Neural progenitor cell (in vitro differentiated cells): Measurements from ENCODE around the gene OR5B21. TPM values are rescaled to one million over a fixed set of nuclear protein-coding genes. Genes with fewer than 3 reads are reported as not detected.

Experiments
- DNase-seq: peaks from one replicate; pipeline ENCODE4 v3.0.0-alpha.2; 2016; ENCODE audit warnings: low spot score
- H2AFZ ChIP-seq: fragments of 200-600 bp; sonication (generic); replicated peaks from 2 replicates; pipeline ENCODE4 v1.6.1; 2016; ENCODE audit warnings: antibody characterized with exemption
- H3F3A ChIP-seq: fragments of 200-600 bp; sonication (generic); 2 replicates; pipeline ENCODE4 v1.6.1; 2016; ENCODE audit warnings: antibody characterized with exemption, low read depth
- H3K27ac ChIP-seq: fragments of 200-600 bp; sonication (generic); 2 replicates; pipeline ENCODE4 v1.5.1; 2016; ENCODE audit warnings: mild to moderate bottlenecking
- H3K27me3 ChIP-seq: fragments of 200-600 bp; sonication (generic); 2 replicates; pipeline ENCODE4 v1.6.1; 2016; ENCODE audit warnings: mild to moderate bottlenecking, moderate library complexity
- H3K36me3 ChIP-seq: fragments of 200-600 bp; sonication (generic); 2 replicates; pipeline ENCODE4 v1.5.1; 2016
- H3K4me1 ChIP-seq: fragments of 200-600 bp; sonication (generic); 2 replicates; pipeline ENCODE4 v1.6.1; 2016; ENCODE audit warnings: mixed run types
- H3K4me2 ChIP-seq: fragments of 200-600 bp; sonication (generic); 2 replicates; pipeline ENCODE4 v1.6.1; 2016
- H3K4me3 ChIP-seq: fragments of 200-600 bp; sonication (generic); 2 replicates; pipeline ENCODE4 v1.5.1; 2016
- H3K79me2 ChIP-seq: fragments of 200-600 bp; sonication (generic); 2 replicates; pipeline ENCODE4 v1.6.1; 2016; ENCODE audit warnings: low read depth
- H3K9ac ChIP-seq: fragments of 200-600 bp; sonication (generic); 2 replicates; pipeline ENCODE4 v1.6.1; 2016
- H3K9me3 ChIP-seq: fragments of 200-600 bp; sonication (generic); 2 replicates; pipeline ENCODE4 v1.5.1; 2016; ENCODE audit warnings: low read depth
- H4K20me1 ChIP-seq: fragments of 200-600 bp; sonication (generic); 2 replicates; pipeline ENCODE4 v1.6.1; 2016; ENCODE audit warnings: low read depth
- H3K27ac Mint-ChIP-seq: 3 replicates; pipeline ENCODE4 v1.8.0; 2021; ENCODE audit warnings: mixed read lengths
- H3K27me3 Mint-ChIP-seq: 2 replicates; pipeline ENCODE4 v1.8.0; 2022; ENCODE audit warnings: low read depth, mild to moderate bottlenecking, inconsistent platforms, moderate library complexity, mixed read lengths; ENCODE audit not compliant: insufficient read depth
- H3K36me3 Mint-ChIP-seq: 3 replicates; pipeline ENCODE4 v1.8.0; 2021; ENCODE audit warnings: mixed read lengths
- H3K4me1 Mint-ChIP-seq: 3 replicates; pipeline ENCODE4 v1.8.0; 2021; ENCODE audit warnings: mixed read lengths
- H3K4me3 Mint-ChIP-seq: 3 replicates; pipeline ENCODE4 v1.8.0; 2021; ENCODE audit warnings: mild to moderate bottlenecking, moderate library complexity, mixed read lengths
- H3K9me3 Mint-ChIP-seq: 3 replicates; pipeline ENCODE4 v1.8.0; 2020; ENCODE audit warnings: mixed read lengths
- CTCF ChIP-seq: fragments of 200-600 bp; sonication (generic); IDR thresholded peaks from 2 replicates; pipeline ENCODE4 v1.5.1; 2017; ENCODE audit warnings: antibody characterized with exemption, mild to moderate bottlenecking
- EZH2 ChIP-seq: fragments of 200-600 bp; sonication (generic); IDR thresholded peaks from 2 replicates; pipeline ENCODE4 v1.6.1; 2017; ENCODE audit warnings: antibody characterized with exemption, mild to moderate bottlenecking, moderate library complexity
- EZH2phosphoT487 ChIP-seq: fragments of 200-600 bp; sonication (generic); IDR thresholded peaks from 2 replicates; pipeline ENCODE4 v1.6.1; 2017; ENCODE audit warnings: antibody characterized with exemption
- total RNA-seq: library from RNA; depleted of rRNA; stranded (reverse); fragments of >200 nt; gene quantifications from 2 replicates; pipeline ENCODE4 v1.2.3, GENCODE V29; 2015; ENCODE audit warnings: low replicate concordance

Gene OR5B21
- total RNA-seq, 1 donor from 2014 or later = not detected

GRCh38 chr11:58513747-58514367, 6.0 kb upstream of the OR5B21 start:
- Histone ChIP-seq H4K20me1 (no peaks in the 10 kb centered on the region), H2AFZ (no peak overlapping the region), H3K4me3 (no peak overlapping the region), H3K79me2 (no peaks in the 10 kb centered on the region), H3K9me3 (no peaks in the 10 kb centered on the region), H3K27me3 (no peaks in the 10 kb centered on the region), H3K9ac (no peak overlapping the region), H3K36me3 (no peaks in the 10 kb centered on the region), H3K4me2 (no peak overlapping the region), H3K4me1 (no peaks in the 10 kb centered on the region), H3K27ac (no peak overlapping the region), H3F3A (no peaks in the 10 kb centered on the region)
- Mint-ChIP-seq H3K4me3 (no peak overlapping the region), H3K9me3 (no peaks in the 10 kb centered on the region), H3K27me3 (no peaks in the 10 kb centered on the region), H3K4me1 (no peaks in the 10 kb centered on the region), H3K27ac (no peak overlapping the region), H3K36me3 (no peaks in the 10 kb centered on the region)
- TF ChIP-seq CTCF = peak; percentile 85
- no peak for TF ChIP-seq EZH2
- DNase-seq = peak; percentile 75

DNA sequence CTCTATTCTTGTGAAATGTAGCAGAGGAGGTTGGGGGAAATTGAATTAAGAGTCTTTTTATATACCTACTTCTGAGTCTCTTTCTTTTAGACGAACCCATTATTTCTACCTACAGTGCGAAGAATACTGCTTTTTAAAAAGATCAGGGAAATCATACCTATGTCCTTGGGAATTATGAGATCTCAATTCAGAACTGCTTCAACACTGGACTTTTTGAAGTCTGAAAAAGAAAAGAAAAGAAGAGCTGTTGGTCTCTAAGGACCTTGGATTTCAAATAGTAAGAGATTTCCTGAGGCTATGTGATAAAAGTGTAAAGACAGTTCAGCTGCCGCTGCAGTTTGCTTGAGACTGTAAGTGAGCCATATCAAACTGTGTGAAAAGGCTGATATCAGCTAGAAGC, 3.7 kb upstream of the OR5B21 start:
- no peaks in the 10 kb centered on the region for H3K27me3 Mint-ChIP-seq
- Histone ChIP-seq H3K9me3 (no peaks in the 10 kb centered on the region), H2AFZ (no peak overlapping the region), H3K4me1 (no peaks in the 10 kb centered on the region), H3K4me3 (no peak overlapping the region), H3K4me2 (no peak overlapping the region), H3K79me2 (no peaks in the 10 kb centered on the region), H3F3A (no peaks in the 10 kb centered on the region), H4K20me1 (no peaks in the 10 kb centered on the region), H3K27me3 (no peaks in the 10 kb centered on the region), H3K27ac (no peak overlapping the region), H3K36me3 (no peaks in the 10 kb centered on the region), H3K9ac (no peak overlapping the region)
- no peak overlapping the region for H3K4me3 Mint-ChIP-seq
- DNase-seq = no peak
- H3K4me1 Mint-ChIP-seq = no peaks in the 10 kb centered on the region
- no peak overlapping the region for H3K27ac Mint-ChIP-seq
- no peaks in the 10 kb centered on the region for H3K9me3 Mint-ChIP-seq
- no peak for TF ChIP-seq EZH2
- no peak for TF ChIP-seq CTCF
- TF ChIP-seq EZH2phosphoT487 = no peak
- H3K36me3 Mint-ChIP-seq = no peaks in the 10 kb centered on the region

DNA sequence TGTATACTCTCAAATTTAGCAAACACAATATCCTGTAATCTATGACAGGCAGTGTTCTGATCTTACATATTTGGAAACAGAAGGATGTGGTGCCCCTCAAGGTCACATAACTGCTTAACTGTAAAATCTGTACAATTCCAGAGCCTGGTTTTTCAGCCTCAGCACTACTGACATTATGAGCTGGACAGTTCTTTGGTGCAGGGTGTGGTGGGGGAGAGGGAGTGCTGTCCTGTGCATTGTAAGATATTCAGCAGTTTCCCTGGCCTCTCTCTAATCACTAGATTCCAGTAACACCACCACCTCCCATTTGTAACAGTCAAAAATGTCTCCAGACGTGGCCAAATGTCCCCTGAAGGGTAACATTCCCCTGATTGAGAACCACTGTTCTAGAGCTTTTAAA, 1.8 kb upstream of the OR5B21 start:
- Histone ChIP-seq H3K4me3 (no peak overlapping the region), H3K36me3 (no peaks in the 10 kb centered on the region), H4K20me1 (no peaks in the 10 kb centered on the region), H3K4me1 (no peaks in the 10 kb centered on the region), H3K9me3 (no peaks in the 10 kb centered on the region), H3K9ac (no peak overlapping the region), H3K27me3 (no peaks in the 10 kb centered on the region), H2AFZ (no peak overlapping the region), H3K27ac (no peak overlapping the region), H3K4me2 (no peak overlapping the region), H3F3A (no peaks in the 10 kb centered on the region), H3K79me2 (no peaks in the 10 kb centered on the region)
- no peak for TF ChIP-seq EZH2phosphoT487
- TF ChIP-seq CTCF = no peak
- no peak for TF ChIP-seq EZH2
- Mint-ChIP-seq H3K27ac (no peak overlapping the region), H3K9me3 (no peaks in the 10 kb centered on the region), H3K4me3 (no peak overlapping the region), H3K36me3 (no peaks in the 10 kb centered on the region), H3K4me1 (no peaks in the 10 kb centered on the region), H3K27me3 (no peaks in the 10 kb centered on the region)
- no peak for DNase-seq
